Eye (tissue), 1 donor: ENCODE measurements around the gene BPIFB1.

ENCODE experiments used
- DNase-seq: peaks from one replicate; pipeline ENCODE4 v3.0.0-alpha.2; 2015

The BPIFB1 gene

GRCh38 chr20:33299111-33299603, 16.1 kb downstream of the BPIFB1 start:
- DNase-seq, result peak; percentile 81

GRCh38 chr20:33301192-33301930, 18.3 kb downstream of the BPIFB1 start:
- DNase-seq, result no peak

GRCh38 chr20:33303595-33303994, 20.6 kb downstream of the BPIFB1 start:
- DNase-seq, result no peak

GRCh38 chr20:33304046-33304445, 21.0 kb downstream of the BPIFB1 start:
- DNase-seq, result no peak

GRCh38 chr20:33305589-33306057, 22.6 kb downstream of the BPIFB1 start:
- DNase-seq, result no peak

- no peak for DNase-seq
These were observed 23.2 kb downstream of the BPIFB1 start for GRCh38 chr20:33306228-33306627.

- no peak for DNase-seq
These were observed 23.8 kb downstream of the BPIFB1 start for GRCh38 chr20:33306807-33307206.

GRCh38 chr20:33308668-33309067, 25.7 kb downstream of the BPIFB1 start:
- DNase-seq, result no peak

GRCh38 chr20:33309631-33310030, 26.6 kb downstream of the BPIFB1 start:
- peak; percentile 7 for DNase-seq

GRCh38 chr20:33310327-33310899, 27.4 kb downstream of the BPIFB1 start:
- DNase-seq, result no peak

- DNase-seq, result no peak
These were observed 28.0 kb downstream of the BPIFB1 start for GRCh38 chr20:33311011-33311410.

- no peak for DNase-seq
These were observed 29.0 kb downstream of the BPIFB1 start for GRCh38 chr20:33311996-33312395.

GRCh38 chr20:33312583-33312982, 29.6 kb downstream of the BPIFB1 start:
- DNase-seq, result no peak

GRCh38 chr20:33313686-33314314, 30.8 kb downstream of the BPIFB1 start:
- DNase-seq, result no peak

- DNase-seq, result no peak
These were observed 33.3 kb downstream of the BPIFB1 start for GRCh38 chr20:33316343-33316742.

GRCh38 chr20:33316958-33317357, 33.9 kb downstream of the BPIFB1 start:
- DNase-seq, result no peak

- no peak for DNase-seq
These were observed 34.5 kb downstream of the BPIFB1 start for GRCh38 chr20:33317424-33318095.

GRCh38 chr20:33318096-33318429, 35.0 kb downstream of the BPIFB1 start:
- DNase-seq, result no peak

- no peak for DNase-seq
These were observed 37.0 kb downstream of the BPIFB1 start for GRCh38 chr20:33320006-33320405.

- DNase-seq, result no peak
These were observed 39.4 kb downstream of the BPIFB1 start for GRCh38 chr20:33322456-33322855.

GRCh38 chr20:33323236-33323635, 40.2 kb downstream of the BPIFB1 start:
- DNase-seq, result no peak

GRCh38 chr20:33325350-33325749, 42.3 kb downstream of the BPIFB1 start:
- no peak for DNase-seq
